B cell (primary cell): ENCODE measurements around the gene RILP. TPM values are rescaled to one million over a fixed set of nuclear protein-coding genes. Genes with fewer than 3 reads are reported as not detected.

Experiments used
- ATAC-seq: fragments of 200-7000 bp; cut with Tn5 transposase; one replicate; pipeline ENCODE4 v1.10.0; 2021; ENCODE audit warnings: low read depth, mild to moderate bottlenecking, moderate number of reproducible peaks, moderate library complexity
- CTCF ChIA-PET: fragments of 350-600 bp; sonication (Branson Sonifier 250); formaldehyde crosslinking; loops from one replicate; lab custom pipeline; 2021; ENCODE audit warnings: antibody characterized with exemption, inconsistent platforms; lab: Charles Lee
- POLR2A ChIA-PET: fragments of 350-600 bp; sonication (Branson Sonifier 250); formaldehyde crosslinking; loops from one replicate; lab custom pipeline; 2021; ENCODE audit warnings: antibody characterized with exemption; lab: Charles Lee
- DNase-seq: peaks from one replicate; pipeline ENCODE4 v3.0.0; 2013
- H2AFZ ChIP-seq: 2 replicates; pipeline ENCODE4 v1.6.1; 2012; ENCODE audit warnings: mild to moderate bottlenecking, low read depth, low read length; ENCODE audit not compliant: insufficient read depth, poor library complexity, severe bottlenecking
- H3K27ac ChIP-seq, 2 donors: 1 replicate in 1 of 2; 2 replicates in 1 of 2; pipeline ENCODE4 v1.5.1; 2012 to 2013; ENCODE audit warnings: low read length in 2 of 2, mild to moderate bottlenecking in 2 of 2, moderate library complexity in 1 of 2
- H3K27me3 ChIP-seq, 4 experiments: fragments of 200-600 bp in 1 of 4; sonication (generic) in 1 of 4; replicated peaks in 1 of 4; 1 replicate in 2 of 4; 2 replicates in 2 of 4; pipeline versions ENCODE4 v1.6.1 to v1.7.0; 2013 to 2016; ENCODE audit warnings: low read length in 3 of 4, mild to moderate bottlenecking in 2 of 4, mixed read lengths in 1 of 4, moderate library complexity in 1 of 4; ENCODE audit not compliant: insufficient read depth in 4 of 4, control insufficient read depth in 3 of 4; ENCODE audit errors: control extremely low read depth in 1 of 4
- H3K36me3 ChIP-seq, 2 experiments: replicated peaks in 1 of 2; 1 replicate in 1 of 2; 2 replicates in 1 of 2; pipeline versions ENCODE4 v1.6.1 to v1.7.1; 2013; ENCODE audit warnings: low read length in 1 of 2; ENCODE audit not compliant: insufficient read depth in 2 of 2, control insufficient read depth in 1 of 2; ENCODE audit errors: control extremely low read depth in 1 of 2, extremely low read depth in 1 of 2
- H3K4me1 ChIP-seq, 2 donors: fragments of 200-600 bp in 1 of 2; sonication (generic) in 1 of 2; 1 replicate in 1 of 2; 2 replicates in 1 of 2; pipeline versions ENCODE4 v1.5.1 to v1.6.1; 2013 to 2017; ENCODE audit warnings: low read length in 2 of 2; ENCODE audit not compliant: control insufficient read depth in 2 of 2, insufficient read depth in 2 of 2
- H3K4me2 ChIP-seq: replicated peaks from 2 replicates; pipeline ENCODE3; 2012; ENCODE audit warnings: mild to moderate bottlenecking, low read depth, low read length; ENCODE audit not compliant: poor library complexity, severe bottlenecking
- H3K4me3 ChIP-seq, 5 experiments: fragments of 200-600 bp in 1 of 5; sonication (generic) in 1 of 5; 1 replicate in 3 of 5; 2 replicates in 2 of 5; pipeline versions ENCODE4 v1.5.1 to v1.7.0; 2011 to 2016; ENCODE audit warnings: low read length in 4 of 5, mild to moderate bottlenecking in 4 of 5, low read depth in 2 of 5, control low read depth in 1 of 5, moderate library complexity in 1 of 5; ENCODE audit not compliant: insufficient read depth in 1 of 5; ENCODE audit errors: control extremely low read depth in 1 of 5, extremely low read depth in 1 of 5
- H3K79me2 ChIP-seq: fragments of 200-600 bp; sonication (generic); one replicate; pipeline ENCODE4 v1.6.0; 2016; ENCODE audit warnings: low read length; ENCODE audit not compliant: control insufficient read depth, insufficient read depth
- H3K9ac ChIP-seq: fragments of 200-600 bp; sonication (generic); 2 replicates; pipeline ENCODE4 v1.6.1; 2017; ENCODE audit warnings: mild to moderate bottlenecking, low read length, moderate library complexity
- H3K9me3 ChIP-seq, 3 donors: one replicate each; pipeline versions ENCODE4 v1.6.1 to v1.7.1; 2013; ENCODE audit warnings: low read length in 2 of 3; ENCODE audit not compliant: control insufficient read depth in 2 of 3, insufficient read depth in 1 of 3; ENCODE audit errors: control extremely low read depth in 1 of 3
- H4K20me1 ChIP-seq: 2 replicates; pipeline ENCODE4 v1.6.0; 2012; ENCODE audit warnings: mild to moderate bottlenecking, low read length; ENCODE audit not compliant: insufficient read depth, control insufficient read depth, poor library complexity, severe bottlenecking
- H3K27ac Mint-ChIP-seq: one replicate; pipeline ENCODE4 v1.8.0; 2021; ENCODE audit warnings: mixed read lengths
- H3K27me3 Mint-ChIP-seq: one replicate; pipeline ENCODE4 v1.8.0; 2021; ENCODE audit warnings: mixed read lengths
- H3K4me1 Mint-ChIP-seq: one replicate; pipeline ENCODE4 v1.8.0; 2021; ENCODE audit warnings: mixed read lengths
- H3K4me3 Mint-ChIP-seq: one replicate; pipeline ENCODE4 v1.8.0; 2021; ENCODE audit warnings: mixed read lengths
- H3K9me3 Mint-ChIP-seq: one replicate; pipeline ENCODE4 v1.8.0; 2022; ENCODE audit warnings: mixed read lengths; ENCODE audit not compliant: insufficient read depth
- CTCF ChIP-seq: fragments of 200-600 bp; IDR thresholded peaks from one replicate; pipeline ENCODE4 v1.8.0; 2022; ENCODE audit warnings: antibody characterized with exemption, mild to moderate bottlenecking
- EZH2 ChIP-seq: IDR thresholded peaks from 2 replicates; pipeline ENCODE4 v1.6.1; 2012; ENCODE audit warnings: borderline replicate concordance, low read depth, mild to moderate bottlenecking, moderate library complexity, low read length; ENCODE audit not compliant: insufficient read depth, poor library complexity, severe bottlenecking
- WGBS: methylation state at CpG from one replicate; pipeline ENCODE4 v1.1.5; 2013; ENCODE audit warnings: missing lambda C conversion rate; ENCODE audit not compliant: insufficient coverage; 5-methylcytosine and 5-hydroxymethylcytosine counted together
- intact Hi-C: fragments of 100-400 bp; cut with micrococcal nuclease; formaldehyde crosslinking; loops from one replicate; pipeline ENCODE4 v1.10.0; 2022
- polyA plus RNA-seq: library from polyadenylated mRNA; depleted of rRNA; stranded (reverse); fragments of >200 nt; gene quantifications from 2 replicates; pipeline ENCODE4 v1.2.3, GENCODE V29; 2012
- total RNA-seq, 2 donors: library from RNA; stranded (reverse); fragments of 120-200 nt in 1 of 2; gene quantifications; 1 replicate in 1 of 2; 2 replicates in 1 of 2; pipeline versions ENCODE4 v1.2.3 to v1.2.4, GENCODE V29; 2013 to 2022

Gene RILP
- total and polyA plus RNA-seq, 2 donors (not counting 1 experiment from before 2014, with no cell fraction given): 1.1 to 7.0 TPM

GRCh38 chr17:1625053-1625452, 24.6 kb downstream of the RILP start:
- H4K20me1 ChIP-seq: peaks cover 15% of the 10 kb centered on the region
- H3K4me1 Mint-ChIP-seq: peaks cover 33% of the 10 kb centered on the region
- H3K36me3 ChIP-seq: peaks cover 0 to 30% of the 10 kb centered on the region in 2 experiments
- H3K9me3 Mint-ChIP-seq: no peaks in the 10 kb centered on the region
- no peak for DNase-seq
- POLR2A ChIA-PET: interaction anchor here (0.6 to 6.3 kb wide), 6 partner anchors 8 to 205 kb away, joined by 3 to 67 read pairs (median 4); partner anchors contain the start of genes RPA1 and SMYD4
- no peaks in the 10 kb centered on the region for H3K27me3 Mint-ChIP-seq
- H3K27ac Mint-ChIP-seq: no peak overlapping the region
- intact Hi-C loops: loop anchor here (5.0 kb wide), 1 partner anchor 777 kb away; the partner anchor contains the start of gene MNT
- no peak overlapping the region for H3K27ac ChIP-seq
- 45% methylated on average over 14 of the region's 14 CpGs for WGBS
- peaks cover 31 to 38% of the 10 kb centered on the region in 2 donors for H3K4me1 ChIP-seq
- H3K4me3 Mint-ChIP-seq: peak overlapping the region; percentile 94
- ATAC-seq: no peak
- no peak overlapping the region for H2AFZ ChIP-seq
- TF ChIP-seq CTCF (no peak), EZH2 (no peak)
- peak overlapping the region; percentile 100 for H3K4me2 ChIP-seq
- no peak overlapping the region for H3K4me3 ChIP-seq
- no peak overlapping the region for H3K9ac ChIP-seq
- no peaks in the 10 kb centered on the region for H3K9me3 ChIP-seq
- CTCF ChIA-PET: interaction anchor here (0.9 to 10.4 kb wide), 4 partner anchors 8 to 51 kb away, joined by 3 to 326 read pairs (median 69); partner anchors contain the start of genes RILP and SCARF1
- H3K79me2 ChIP-seq: peaks cover 72% of the 10 kb centered on the region
- H3K27me3 ChIP-seq: no peaks in the 10 kb centered on the region

- H3K79me2 ChIP-seq: peaks cover 73% of the 10 kb centered on the region
- no peaks in the 10 kb centered on the region for H3K27me3 ChIP-seq
- 87% methylated on average over 11 of the region's 12 CpGs for WGBS
- no peaks in the 10 kb centered on the region for H3K27me3 Mint-ChIP-seq
- H3K27ac ChIP-seq: no peak overlapping the region
- peak overlapping the region; percentile 41 for H3K4me3 Mint-ChIP-seq
- H3K4me1 ChIP-seq: peaks cover 27 to 34% of the 10 kb centered on the region in 2 donors
- no peak for TF ChIP-seq CTCF
- no peak for TF ChIP-seq EZH2
- no peak for ATAC-seq
- intact Hi-C loops: loop anchor here (5.0 kb wide), 1 partner anchor 778 kb away; the partner anchor contains the start of gene MNT
- H3K4me3 ChIP-seq: no peak overlapping the region
- no peak overlapping the region for H2AFZ ChIP-seq
- ChIA-PET CTCF (interaction anchor here (0.9 to 10.4 kb wide), 4 partner anchors 8 to 51 kb away, joined by 3 to 326 read pairs (median 69); partner anchors contain the start of genes RILP and SCARF1), POLR2A (interaction anchor here (0.6 to 6.3 kb wide), 4 partner anchors 14 to 205 kb away, joined by 3 to 67 read pairs (median 4); partner anchors contain the start of genes RPA1 and SMYD4)
- H3K4me2 ChIP-seq: peak overlapping the region; percentile 100
- DNase-seq: no peak
- peak overlapping the region; percentile 63 for H3K27ac Mint-ChIP-seq
- H3K36me3 ChIP-seq: peaks cover 0 to 30% of the 10 kb centered on the region in 2 experiments
- no peak overlapping the region for H3K9ac ChIP-seq
- H3K4me1 Mint-ChIP-seq: peaks cover 30% of the 10 kb centered on the region
- peaks cover 16% of the 10 kb centered on the region for H4K20me1 ChIP-seq
- no peaks in the 10 kb centered on the region for H3K9me3 ChIP-seq
- no peaks in the 10 kb centered on the region for H3K9me3 Mint-ChIP-seq
Measured at GRCh38 chr17:1624650-1625049, 25.0 kb downstream of the RILP start.
